ENCODE data around the gene POU2F1. TPM values are rescaled to one million over a fixed set of nuclear protein-coding genes. Genes with fewer than 3 reads are reported as not detected.

Gene POU2F1
- total and polyA plus RNA-seq, 2 donors (not counting 1 experiment from before 2014, with no cell fraction given): 5.2 to 48.8 TPM

- H3K36me3 ChIP-seq (replicated peaks in 1 of 2; ENCODE audit: control extremely low read depth in 1 of 2, control insufficient read depth in 1 of 2, extremely low read depth in 1 of 2, insufficient read depth in 2 of 2, low read length in 1 of 2): peaks cover 12 to 53% of the 10 kb centered on the region in 2 experiments
- H3K4me1 Mint-ChIP-seq: peaks cover 19% of the 10 kb centered on the region
- no peak overlapping the region for H3K4me3 ChIP-seq (ENCODE audit: control extremely low read depth in 1 of 5, extremely low read depth in 1 of 5, insufficient read depth in 1 of 5, low read depth in 2 of 5, low read length in 4 of 5)
- POLR2A ChIA-PET: interaction anchor here (0.6 to 1.0 kb wide), 2 partner anchors 17 to 20 kb away, joined by 3 read pairs; no protein-coding TSS in a partner anchor
- ATAC-seq (ENCODE audit: low read depth) (no peak), DNase-seq (no peak)
- peaks cover 5 to 10% of the 10 kb centered on the region in 2 donors for H3K4me1 ChIP-seq (ENCODE audit: control insufficient read depth in 2 of 2, insufficient read depth in 2 of 2, low read length in 2 of 2)
- no peak overlapping the region for H3K9ac ChIP-seq (ENCODE audit: low read length)
- H3K27me3 ChIP-seq (replicated peaks in 1 of 4; ENCODE audit: control extremely low read depth in 1 of 4, control insufficient read depth in 3 of 4, insufficient read depth in 4 of 4, low read length in 3 of 4): no peaks in the 10 kb centered on the region
- CTCF ChIA-PET: interaction anchor here (0.7 to 3.2 kb wide), 6 partner anchors 14 to 274 kb away, joined by 3 to 11 read pairs (median 3); no protein-coding TSS in a partner anchor
- H4K20me1 ChIP-seq (ENCODE audit: control insufficient read depth, insufficient read depth, low read length, poor library complexity, severe bottlenecking): no peaks in the 10 kb centered on the region
- H3K4me2 ChIP-seq (replicated peaks; ENCODE audit: low read depth, low read length, poor library complexity, severe bottlenecking): no peak overlapping the region
- H3K27ac ChIP-seq (ENCODE audit: low read length in 2 of 2): no peak overlapping the region
- no peaks in the 10 kb centered on the region for H3K9me3 ChIP-seq (ENCODE audit: control extremely low read depth in 1 of 3, control insufficient read depth in 2 of 3, insufficient read depth in 1 of 3, low read length in 2 of 3)
- H3K27ac Mint-ChIP-seq: no peak overlapping the region
- no peak overlapping the region for H3K4me3 Mint-ChIP-seq
- WGBS (ENCODE audit: insufficient coverage): no CpG with 5 or more reads among the region's 3 CpGs
- no peak for TF ChIP-seq EZH2 (IDR thresholded peaks at IDR 0.05; ENCODE audit: borderline replicate concordance, insufficient read depth, low read depth, low read length, poor library complexity, severe bottlenecking)
- TF ChIP-seq CTCF (IDR thresholded peaks at IDR 0.05): no peak
- intact Hi-C loops (cut with micrococcal nuclease): no loop called here
- H3K27me3 Mint-ChIP-seq: no peaks in the 10 kb centered on the region
- H3K79me2 ChIP-seq (ENCODE audit: control insufficient read depth, insufficient read depth, low read length): no peaks in the 10 kb centered on the region
- H3K9me3 Mint-ChIP-seq (ENCODE audit: insufficient read depth): no peaks in the 10 kb centered on the region
- H2AFZ ChIP-seq (ENCODE audit: insufficient read depth, low read depth, low read length, poor library complexity, severe bottlenecking): no peak overlapping the region
Observed at GRCh38 chr1:167413328-167413727, 192.6 kb downstream of the POU2F1 start.

- Mint-ChIP-seq H3K4me1 (peaks cover 24% of the 10 kb centered on the region), H3K9me3 (ENCODE audit: insufficient read depth) (no peaks in the 10 kb centered on the region), H3K27me3 (no peaks in the 10 kb centered on the region), H3K27ac (no peak overlapping the region), H3K4me3 (no peak overlapping the region)
- H3K36me3 ChIP-seq (replicated peaks in 1 of 2; ENCODE audit: control extremely low read depth in 1 of 2, control insufficient read depth in 1 of 2, extremely low read depth in 1 of 2, insufficient read depth in 2 of 2, low read length in 1 of 2): peaks cover 12 to 51% of the 10 kb centered on the region in 2 experiments
- no peak overlapping the region for H3K27ac ChIP-seq (ENCODE audit: low read length in 2 of 2)
- CTCF ChIA-PET: interaction anchor here (1.2 to 3.0 kb wide), 4 partner anchors 9 to 359 kb away, joined by 4 to 10 read pairs (median 4); no protein-coding TSS in a partner anchor
- no peaks in the 10 kb centered on the region for H3K9me3 ChIP-seq (ENCODE audit: control extremely low read depth in 1 of 3, control insufficient read depth in 2 of 3, insufficient read depth in 1 of 3, low read length in 2 of 3)
- no peaks in the 10 kb centered on the region for H3K27me3 ChIP-seq (replicated peaks in 1 of 4; ENCODE audit: control extremely low read depth in 1 of 4, control insufficient read depth in 3 of 4, insufficient read depth in 4 of 4, low read length in 3 of 4)
- no peak overlapping the region for H3K9ac ChIP-seq (ENCODE audit: low read length)
- no peaks in the 10 kb centered on the region for H3K79me2 ChIP-seq (ENCODE audit: control insufficient read depth, insufficient read depth, low read length)
- ATAC-seq (ENCODE audit: low read depth) (no peak), DNase-seq (no peak)
- H3K4me1 ChIP-seq (ENCODE audit: control insufficient read depth in 2 of 2, insufficient read depth in 2 of 2, low read length in 2 of 2): peaks cover 7 to 13% of the 10 kb centered on the region in 2 donors
- WGBS (ENCODE audit: insufficient coverage): no CpG with 5 or more reads among the region's 1 CpG
- POLR2A ChIA-PET: no interaction called here
- H2AFZ ChIP-seq (ENCODE audit: insufficient read depth, low read depth, low read length, poor library complexity, severe bottlenecking): no peak overlapping the region
- H4K20me1 ChIP-seq (ENCODE audit: control insufficient read depth, insufficient read depth, low read length, poor library complexity, severe bottlenecking): no peaks in the 10 kb centered on the region
- TF ChIP-seq CTCF (IDR thresholded peaks at IDR 0.05) (no peak), EZH2 (IDR thresholded peaks at IDR 0.05; ENCODE audit: borderline replicate concordance, insufficient read depth, low read depth, low read length, poor library complexity, severe bottlenecking) (no peak)
- H3K4me2 ChIP-seq (replicated peaks; ENCODE audit: low read depth, low read length, poor library complexity, severe bottlenecking): no peak overlapping the region
- intact Hi-C loops (cut with micrococcal nuclease): no loop called here
- no peak overlapping the region for H3K4me3 ChIP-seq (ENCODE audit: control extremely low read depth in 1 of 5, extremely low read depth in 1 of 5, insufficient read depth in 1 of 5, low read depth in 2 of 5, low read length in 4 of 5)
Observed at GRCh38 chr1:167416506-167416905, 195.8 kb downstream of the POU2F1 start.
